Measurements from ENCODE around the gene EPHB1.

DNA sequence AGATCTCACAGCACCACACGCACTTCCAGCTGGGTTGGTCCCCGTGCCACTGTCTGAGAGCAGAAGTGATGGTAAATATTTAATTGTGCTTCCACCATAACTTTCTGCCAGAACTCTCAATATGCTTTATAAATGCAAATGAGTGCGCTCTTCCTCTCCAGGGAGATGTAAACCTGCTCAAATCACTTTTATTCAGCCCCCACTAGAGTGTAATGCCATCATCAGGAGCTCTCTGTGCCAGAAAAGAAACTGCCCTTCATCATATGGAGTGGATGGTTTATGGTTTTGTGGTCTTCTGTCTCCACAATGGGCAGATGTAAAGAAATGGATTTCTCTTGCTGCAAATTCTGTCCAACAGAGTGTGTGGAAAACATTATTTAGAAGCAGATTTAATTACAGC, 127.0 kb downstream of the EPHB1 start:
- no peak for TF ChIP-seq ZBTB7A (CRISPR knock-in tag; IDR thresholded peaks at IDR 0.05)
- TF ChIP-seq NFIC (IDR thresholded peaks at IDR 0.05; ENCODE audit: low read length), result no peak
- no peak for TF ChIP-seq ATF7 (IDR thresholded peaks at IDR 0.05)
- TF ChIP-seq ATF7 (CRISPR knock-in tag; IDR thresholded peaks at IDR 0.05), result no peak
- no peak for TF ChIP-seq ZNF251 (CRISPR knock-in tag; IDR thresholded peaks at IDR 0.05)
- TF ChIP-seq, protein P1, sequence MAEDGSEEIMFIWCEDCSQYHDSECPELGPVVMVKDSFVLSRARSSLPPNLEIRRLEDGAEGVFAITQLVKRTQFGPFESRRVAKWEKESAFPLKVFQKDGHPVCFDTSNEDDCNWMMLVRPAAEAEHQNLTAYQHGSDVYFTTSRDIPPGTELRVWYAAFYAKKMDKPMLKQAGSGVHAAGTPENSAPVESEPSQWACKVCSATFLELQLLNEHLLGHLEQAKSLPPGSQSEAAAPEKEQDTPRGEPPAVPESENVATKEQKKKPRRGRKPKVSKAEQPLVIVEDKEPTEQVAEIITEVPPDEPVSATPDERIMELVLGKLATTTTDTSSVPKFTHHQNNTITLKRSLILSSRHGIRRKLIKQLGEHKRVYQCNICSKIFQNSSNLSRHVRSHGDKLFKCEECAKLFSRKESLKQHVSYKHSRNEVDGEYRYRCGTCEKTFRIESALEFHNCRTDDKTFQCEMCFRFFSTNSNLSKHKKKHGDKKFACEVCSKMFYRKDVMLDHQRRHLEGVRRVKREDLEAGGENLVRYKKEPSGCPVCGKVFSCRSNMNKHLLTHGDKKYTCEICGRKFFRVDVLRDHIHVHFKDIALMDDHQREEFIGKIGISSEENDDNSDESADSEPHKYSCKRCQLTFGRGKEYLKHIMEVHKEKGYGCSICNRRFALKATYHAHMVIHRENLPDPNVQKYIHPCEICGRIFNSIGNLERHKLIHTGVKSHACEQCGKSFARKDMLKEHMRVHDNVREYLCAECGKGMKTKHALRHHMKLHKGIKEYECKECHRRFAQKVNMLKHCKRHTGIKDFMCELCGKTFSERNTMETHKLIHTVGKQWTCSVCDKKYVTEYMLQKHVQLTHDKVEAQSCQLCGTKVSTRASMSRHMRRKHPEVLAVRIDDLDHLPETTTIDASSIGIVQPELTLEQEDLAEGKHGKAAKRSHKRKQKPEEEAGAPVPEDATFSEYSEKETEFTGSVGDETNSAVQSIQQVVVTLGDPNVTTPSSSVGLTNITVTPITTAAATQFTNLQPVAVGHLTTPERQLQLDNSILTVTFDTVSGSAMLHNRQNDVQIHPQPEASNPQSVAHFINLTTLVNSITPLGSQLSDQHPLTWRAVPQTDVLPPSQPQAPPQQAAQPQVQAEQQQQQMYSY (CRISPR knock-in tag; IDR thresholded peaks at IDR 0.05), result no peak
- no peak for TF ChIP-seq RFX5 (IDR thresholded peaks at IDR 0.05; ENCODE audit: low read depth, low read length)
- TF ChIP-seq TBP (CRISPR knock-in tag; IDR thresholded peaks at IDR 0.05), result no peak
- no peak for TF ChIP-seq POLR2A (IDR thresholded peaks at IDR 0.05; ENCODE audit: insufficient read depth in 1 of 2, low read depth in 2 of 2, low read length in 2 of 2)
- TF ChIP-seq SP1 (IDR thresholded peaks at IDR 0.05), result no peak
- no peak for TF ChIP-seq SP1 (CRISPR knock-in tag; IDR thresholded peaks at IDR 0.05)
- no peak for TF ChIP-seq ZNF549 (CRISPR knock-in tag; IDR thresholded peaks at IDR 0.05)
- TF ChIP-seq HOXA7 (CRISPR knock-in tag; IDR thresholded peaks at IDR 0.05), result no peak
